ENCODE measurements around the gene BTRC. TPM values are rescaled to one million over a fixed set of nuclear protein-coding genes. Genes with fewer than 3 reads are reported as not detected.

BTRC gene
- total and polyA plus RNA-seq, 10 of the 15 experiments (the other 5 are each of a cell fraction or from before 2014, with no cell fraction given), result 2.2 to 18.6 (median 8.6) TPM

DNA sequence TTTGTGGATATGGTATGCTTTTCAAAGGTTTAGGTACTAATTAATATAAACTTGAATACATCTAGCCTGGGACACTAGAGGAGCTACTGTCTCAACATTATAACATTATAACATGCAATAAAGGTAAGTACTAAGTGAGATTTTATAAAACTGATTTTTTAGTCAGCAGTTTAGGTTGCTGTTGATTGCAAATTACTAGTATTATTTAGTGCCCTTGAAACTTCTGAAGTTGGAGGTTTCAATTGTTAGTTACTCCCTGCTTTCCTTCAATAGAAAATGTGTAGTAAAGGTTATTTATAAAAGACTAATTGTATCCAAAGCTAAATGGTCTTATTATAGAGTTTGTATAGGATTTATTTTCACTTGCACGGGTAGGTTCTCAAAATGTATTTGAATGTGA, 138.8 kb downstream of the BTRC start:
- ChIA-PET POLR2A (no interaction called here), CTCF (interaction anchor here (1.6 to 2.5 kb wide), 2 partner anchors 10 to 27 kb away, joined by 6 to 9 read pairs; no protein-coding TSS in a partner anchor), RAD21 (ENCODE audit: unreplicated experiment) (no interaction called here), SMC1A (ENCODE audit: uncharacterized antibody, unreplicated experiment) (interaction anchor here (0.6 to 1.7 kb wide), 4 partner anchors 10 to 107 kb away, joined by 3 to 6 read pairs (median 3); no protein-coding TSS in a partner anchor)
- DNase-seq (ENCODE audit: low read depth, low spot score) (no peak), ATAC-seq (no peak), FAIRE-seq (peak; percentile 57)
- H4K20me1 ChIP-seq (ENCODE audit: control insufficient read depth, insufficient read depth), result no peaks in the 10 kb centered on the region
- in situ Hi-C loops (cut with MboI) (no loop called here), intact Hi-C loops (cut with micrococcal nuclease; ENCODE audit: unreplicated experiment) (no loop called here)
- WGBS (ENCODE audit: insufficient coverage, insufficient replicate concordance, low lambda C conversion rate, missing lambda C conversion rate), result 100% methylated on average over 1 of the region's 1 CpG
- H3K4me2 ChIP-seq (ENCODE audit: control insufficient read depth, insufficient read depth), result no peak overlapping the region
- no peaks in the 10 kb centered on the region for H3K9me3 ChIP-seq (replicated peaks; ENCODE audit: control insufficient read depth, insufficient read depth, low read length)
- no peak overlapping the region for H3K27ac ChIP-seq (ENCODE audit: control insufficient read depth, insufficient read depth)
- BruUV-seq (replicated peaks), result no TSS peak
- TF ChIP-seq CREB1 (IDR thresholded peaks at IDR 0.05; ENCODE audit: low read depth) (no peak), RUNX3 (IDR thresholded peaks at IDR 0.05; ENCODE audit: low read length) (no peak), CHD1 (IDR thresholded peaks at IDR 0.05; ENCODE audit: low read depth, low read length) (no peak), CHD2 (IDR thresholded peaks at IDR 0.05; ENCODE audit: borderline replicate concordance, low read depth, low read length) (no peak), BCL11A (IDR thresholded peaks at IDR 0.05; ENCODE audit: low read depth, low read length) (no peak), RB1 (IDR thresholded peaks at IDR 0.05; ENCODE audit: borderline replicate concordance) (no peak)
- TF ChIP-seq, protein P1, sequence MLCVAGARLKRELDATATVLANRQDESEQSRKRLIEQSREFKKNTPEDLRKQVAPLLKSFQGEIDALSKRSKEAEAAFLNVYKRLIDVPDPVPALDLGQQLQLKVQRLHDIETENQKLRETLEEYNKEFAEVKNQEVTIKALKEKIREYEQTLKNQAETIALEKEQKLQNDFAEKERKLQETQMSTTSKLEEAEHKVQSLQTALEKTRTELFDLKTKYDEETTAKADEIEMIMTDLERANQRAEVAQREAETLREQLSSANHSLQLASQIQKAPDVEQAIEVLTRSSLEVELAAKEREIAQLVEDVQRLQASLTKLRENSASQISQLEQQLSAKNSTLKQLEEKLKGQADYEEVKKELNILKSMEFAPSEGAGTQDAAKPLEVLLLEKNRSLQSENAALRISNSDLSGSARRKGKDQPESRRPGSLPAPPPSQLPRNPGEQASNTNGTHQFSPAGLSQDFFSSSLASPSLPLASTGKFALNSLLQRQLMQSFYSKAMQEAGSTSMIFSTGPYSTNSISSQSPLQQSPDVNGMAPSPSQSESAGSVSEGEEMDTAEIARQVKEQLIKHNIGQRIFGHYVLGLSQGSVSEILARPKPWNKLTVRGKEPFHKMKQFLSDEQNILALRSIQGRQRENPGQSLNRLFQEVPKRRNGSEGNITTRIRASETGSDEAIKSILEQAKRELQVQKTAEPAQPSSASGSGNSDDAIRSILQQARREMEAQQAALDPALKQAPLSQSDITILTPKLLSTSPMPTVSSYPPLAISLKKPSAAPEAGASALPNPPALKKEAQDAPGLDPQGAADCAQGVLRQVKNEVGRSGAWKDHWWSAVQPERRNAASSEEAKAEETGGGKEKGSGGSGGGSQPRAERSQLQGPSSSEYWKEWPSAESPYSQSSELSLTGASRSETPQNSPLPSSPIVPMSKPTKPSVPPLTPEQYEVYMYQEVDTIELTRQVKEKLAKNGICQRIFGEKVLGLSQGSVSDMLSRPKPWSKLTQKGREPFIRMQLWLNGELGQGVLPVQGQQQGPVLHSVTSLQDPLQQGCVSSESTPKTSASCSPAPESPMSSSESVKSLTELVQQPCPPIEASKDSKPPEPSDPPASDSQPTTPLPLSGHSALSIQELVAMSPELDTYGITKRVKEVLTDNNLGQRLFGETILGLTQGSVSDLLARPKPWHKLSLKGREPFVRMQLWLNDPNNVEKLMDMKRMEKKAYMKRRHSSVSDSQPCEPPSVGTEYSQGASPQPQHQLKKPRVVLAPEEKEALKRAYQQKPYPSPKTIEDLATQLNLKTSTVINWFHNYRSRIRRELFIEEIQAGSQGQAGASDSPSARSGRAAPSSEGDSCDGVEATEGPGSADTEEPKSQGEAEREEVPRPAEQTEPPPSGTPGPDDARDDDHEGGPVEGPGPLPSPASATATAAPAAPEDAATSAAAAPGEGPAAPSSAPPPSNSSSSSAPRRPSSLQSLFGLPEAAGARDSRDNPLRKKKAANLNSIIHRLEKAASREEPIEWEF (IDR thresholded peaks at IDR 0.05; ENCODE audit: insufficient replicate concordance, low read depth, low read length), result no peak
- H3K4me3 ChIP-seq, result no peak overlapping the region
- H3K4me1 ChIP-seq (ENCODE audit: control insufficient read depth, insufficient read depth, low read length), result no peaks in the 10 kb centered on the region
- H3K79me2 ChIP-seq (ENCODE audit: control insufficient read depth, insufficient read depth, low read length), result no peaks in the 10 kb centered on the region
- no peaks in the 10 kb centered on the region for H3K36me3 ChIP-seq (ENCODE audit: control insufficient read depth in 2 of 2, insufficient read depth in 2 of 2, low read length in 1 of 2)
- no peak overlapping the region for H3K9ac ChIP-seq (ENCODE audit: control insufficient read depth, insufficient read depth, low read length)
- H3K27me3 ChIP-seq (replicated peaks in 1 of 2; ENCODE audit: control insufficient read depth in 2 of 2, insufficient read depth in 2 of 2, low read length in 1 of 2), result no peaks in the 10 kb centered on the region
- H2AFZ ChIP-seq (ENCODE audit: control insufficient read depth, low read depth, low read length), result no peak overlapping the region

All from GM12878 (cell line).